ENCODE data around the gene MRPL27.

The MRPL27 gene

DNA sequence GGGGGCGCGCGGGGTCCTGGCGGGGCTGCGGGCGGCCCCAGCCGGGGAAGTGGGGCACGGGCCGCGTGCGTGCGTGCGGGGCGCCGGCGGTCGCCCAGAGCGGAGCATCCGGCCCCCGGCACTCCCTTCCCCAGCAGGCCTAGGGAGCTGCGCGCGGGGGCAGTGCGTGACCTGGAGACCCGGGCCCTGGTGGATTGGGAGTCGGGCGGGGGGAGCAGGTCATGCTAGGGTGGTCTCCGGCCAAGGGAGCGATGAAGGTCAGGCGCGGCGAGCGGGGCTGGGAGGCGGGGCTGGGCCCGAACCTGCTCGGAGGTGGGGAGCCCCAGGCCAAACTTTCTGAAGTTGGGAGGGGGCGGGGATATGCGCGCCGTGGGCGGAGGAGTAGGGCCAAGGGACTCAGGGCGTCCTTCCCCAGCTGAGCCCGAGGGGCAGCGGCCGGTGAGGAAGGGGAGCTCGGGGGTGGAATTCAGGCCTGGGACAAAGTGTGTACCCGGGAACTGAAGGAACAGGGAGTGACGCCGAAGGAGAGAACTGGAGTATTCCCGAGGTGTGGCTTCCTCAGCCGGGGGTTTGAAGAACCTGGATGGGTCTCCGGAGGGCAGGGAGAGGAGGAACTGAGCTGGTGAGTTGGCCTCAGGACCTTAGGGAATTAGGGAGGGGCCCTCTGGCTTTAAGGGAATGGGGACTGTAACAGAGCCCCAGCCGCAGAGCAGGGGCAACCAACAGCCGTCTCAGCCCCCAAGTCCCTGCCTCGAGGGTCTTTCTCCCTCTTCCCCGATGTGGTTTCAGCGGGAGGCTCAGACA is 26.5 kb downstream of the MRPL27 start:
- no peaks in the 10 kb centered on the region for H3K27me3 ChIP-seq (ENCODE audit: low read depth, low read length)
- no peaks in the 10 kb centered on the region for H3K9me3 ChIP-seq (ENCODE audit: insufficient read depth, low read length)
- H3K79me2 ChIP-seq (ENCODE audit: low read length), result peaks cover 25% of the 10 kb centered on the region
- H4K20me1 ChIP-seq (ENCODE audit: insufficient read depth, low read length), result peaks cover 21% of the 10 kb centered on the region; the same call in 1 of the 2 replicates
- H3K4me1 ChIP-seq (ENCODE audit: low read length), result peaks cover 16% of the 10 kb centered on the region
- TF ChIP-seq, protein P1, sequence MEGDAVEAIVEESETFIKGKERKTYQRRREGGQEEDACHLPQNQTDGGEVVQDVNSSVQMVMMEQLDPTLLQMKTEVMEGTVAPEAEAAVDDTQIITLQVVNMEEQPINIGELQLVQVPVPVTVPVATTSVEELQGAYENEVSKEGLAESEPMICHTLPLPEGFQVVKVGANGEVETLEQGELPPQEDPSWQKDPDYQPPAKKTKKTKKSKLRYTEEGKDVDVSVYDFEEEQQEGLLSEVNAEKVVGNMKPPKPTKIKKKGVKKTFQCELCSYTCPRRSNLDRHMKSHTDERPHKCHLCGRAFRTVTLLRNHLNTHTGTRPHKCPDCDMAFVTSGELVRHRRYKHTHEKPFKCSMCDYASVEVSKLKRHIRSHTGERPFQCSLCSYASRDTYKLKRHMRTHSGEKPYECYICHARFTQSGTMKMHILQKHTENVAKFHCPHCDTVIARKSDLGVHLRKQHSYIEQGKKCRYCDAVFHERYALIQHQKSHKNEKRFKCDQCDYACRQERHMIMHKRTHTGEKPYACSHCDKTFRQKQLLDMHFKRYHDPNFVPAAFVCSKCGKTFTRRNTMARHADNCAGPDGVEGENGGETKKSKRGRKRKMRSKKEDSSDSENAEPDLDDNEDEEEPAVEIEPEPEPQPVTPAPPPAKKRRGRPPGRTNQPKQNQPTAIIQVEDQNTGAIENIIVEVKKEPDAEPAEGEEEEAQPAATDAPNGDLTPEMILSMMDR (IDR thresholded peaks at IDR 0.05; ENCODE audit: low read depth, low read length), result no peak
- TF ChIP-seq EZH2phosphoT487 (IDR thresholded peaks at IDR 0.05; ENCODE audit: low read depth), result no peak
- no peak overlapping the region for H3K27ac ChIP-seq (ENCODE audit: low read length)
- H2AFZ ChIP-seq (ENCODE audit: low read depth, low read length), result no peak overlapping the region
- peak overlapping the region; percentile 99 for H3K4me3 ChIP-seq (ENCODE audit: low read length)
- H3K4me2 ChIP-seq (ENCODE audit: low read length), result peak overlapping the region; percentile 98
- H3K36me3 ChIP-seq (replicated peaks; ENCODE audit: low read depth, low read length), result no peaks in the 10 kb centered on the region
- peak overlapping the region; percentile 86 for H3K9ac ChIP-seq (ENCODE audit: low read length)

DNA sequence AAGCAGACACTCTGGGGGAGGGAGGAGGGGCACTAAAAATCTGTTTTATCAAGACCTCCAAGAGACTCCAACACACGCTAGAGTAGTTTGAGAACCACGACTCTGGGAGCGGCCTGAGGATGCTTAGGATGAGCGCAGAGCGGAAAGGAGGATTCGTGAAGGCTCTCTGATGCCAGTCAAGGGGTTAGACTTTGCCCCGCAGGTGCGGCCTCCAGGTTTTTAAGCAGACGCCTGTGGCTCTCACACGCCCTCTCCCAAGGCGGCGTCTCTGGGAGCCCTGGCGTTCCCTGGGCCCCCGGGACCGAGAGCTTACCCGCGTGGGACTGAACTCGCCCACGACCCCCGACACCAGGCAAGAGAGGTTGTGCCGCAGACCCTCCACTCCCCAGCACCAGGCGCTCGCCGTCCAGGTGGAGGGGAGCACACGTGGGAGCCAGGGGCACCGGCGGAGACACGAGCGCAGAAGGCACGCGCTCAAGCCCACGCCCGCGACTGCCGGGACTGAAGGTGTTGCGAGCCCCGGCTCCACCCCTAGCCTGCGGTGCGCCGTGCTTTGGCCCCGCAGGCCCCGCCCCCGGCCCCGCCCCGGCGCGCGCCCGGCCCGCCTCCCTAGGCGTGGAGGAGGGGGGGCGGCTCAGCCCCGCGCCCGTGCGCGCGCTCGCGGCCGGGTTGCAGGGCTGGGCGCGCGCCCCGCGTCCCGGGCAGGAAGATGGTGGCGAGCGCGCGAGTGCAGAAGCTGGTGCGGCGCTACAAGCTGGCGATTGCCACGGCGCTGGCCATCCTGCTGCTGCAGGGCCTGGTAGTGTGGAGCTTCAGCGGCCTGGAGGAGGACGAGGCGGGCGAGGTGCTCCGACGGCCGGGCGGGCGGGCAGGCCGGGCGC is 27.3 kb downstream of the MRPL27 start, which contains the start of gene XYLT2:
Gene XYLT2 (plus strand): TSS at position 695 of the 881 bp plus-strand sequence. CDS start 15 bp downstream, at position 710.
- H4K20me1 ChIP-seq (ENCODE audit: insufficient read depth, low read length), result peaks cover 17% of the 10 kb centered on the region; the same call in 1 of the 2 replicates
- H3K9me3 ChIP-seq (ENCODE audit: insufficient read depth, low read length), result no peaks in the 10 kb centered on the region
- peaks cover 16% of the 10 kb centered on the region for H3K4me1 ChIP-seq (ENCODE audit: low read length)
- H3K27ac ChIP-seq (ENCODE audit: low read length), result no peak within 1 kb of the TSS
- H3K4me2 ChIP-seq (ENCODE audit: low read length), result peak within 1 kb of the TSS; percentile 98
- peak within 1 kb of the TSS; percentile 86 for H3K9ac ChIP-seq (ENCODE audit: low read length)
- H2AFZ ChIP-seq (ENCODE audit: low read depth, low read length), result peak within 1 kb of the TSS; percentile 60; the same call in 1 of the 2 replicates
- peak within 1 kb of the TSS; percentile 99 for H3K4me3 ChIP-seq (ENCODE audit: low read length)
- H3K27me3 ChIP-seq (ENCODE audit: low read depth, low read length), result no peaks in the 10 kb centered on the region
- H3K36me3 ChIP-seq (replicated peaks; ENCODE audit: low read depth, low read length), result no peaks in the 10 kb centered on the region
- H3K79me2 ChIP-seq (ENCODE audit: low read length), result peaks cover 25% of the 10 kb centered on the region
- TF ChIP-seq, protein P1 (IDR thresholded peaks at IDR 0.05; ENCODE audit: low read depth, low read length), result no peak
- no peak for TF ChIP-seq EZH2phosphoT487 (IDR thresholded peaks at IDR 0.05; ENCODE audit: low read depth)

DNA sequence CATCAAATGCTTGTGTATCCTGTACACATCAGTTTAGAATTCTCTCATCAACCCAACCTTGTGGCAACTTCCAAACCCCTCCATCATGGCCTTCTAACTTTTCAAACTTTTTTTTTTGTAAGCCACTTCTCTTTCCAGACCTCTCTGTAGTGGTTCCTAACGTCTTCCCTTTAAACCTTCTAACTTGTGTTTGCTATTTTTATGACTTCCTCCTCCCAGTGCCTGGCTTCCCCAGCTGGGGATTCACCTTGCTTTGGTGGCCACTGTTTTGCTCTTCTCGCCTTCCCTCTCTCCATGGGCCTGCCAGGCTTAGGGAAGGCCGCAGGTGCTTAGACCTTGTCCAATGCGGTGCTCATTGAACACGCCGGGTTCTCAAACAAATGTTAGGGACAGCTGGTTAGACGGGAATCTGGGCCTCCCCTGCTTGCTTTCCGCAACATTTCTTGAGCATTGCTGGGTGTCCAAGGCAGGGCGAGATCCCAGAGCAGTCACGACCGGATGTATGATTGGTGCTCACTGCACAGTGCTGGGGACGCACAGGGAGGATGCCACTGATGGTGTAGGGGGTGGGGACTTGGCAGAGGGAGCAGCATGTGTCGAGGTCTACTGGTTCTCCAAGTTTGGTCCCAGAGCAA is 28.1 kb downstream of the MRPL27 start:
- Histone ChIP-seq H4K20me1 (ENCODE audit: insufficient read depth, low read length) (peaks cover 15% of the 10 kb centered on the region; the same call in 1 of the 2 replicates), H3K79me2 (ENCODE audit: low read length) (peaks cover 25% of the 10 kb centered on the region), H3K9me3 (ENCODE audit: insufficient read depth, low read length) (no peaks in the 10 kb centered on the region), H3K4me2 (ENCODE audit: low read length) (peak overlapping the region; percentile 92), H3K27me3 (ENCODE audit: low read depth, low read length) (no peaks in the 10 kb centered on the region), H3K4me3 (ENCODE audit: low read length) (peak overlapping the region; percentile 99), H2AFZ (ENCODE audit: low read depth, low read length) (no peak overlapping the region), H3K9ac (ENCODE audit: low read length) (peak overlapping the region; percentile 74; the same call in 1 of the 2 replicates), H3K36me3 (replicated peaks; ENCODE audit: low read depth, low read length) (no peaks in the 10 kb centered on the region), H3K4me1 (ENCODE audit: low read length) (peaks cover 16% of the 10 kb centered on the region), H3K27ac (ENCODE audit: low read length) (no peak overlapping the region)
- TF ChIP-seq, protein P1 (IDR thresholded peaks at IDR 0.05; ENCODE audit: low read depth, low read length), result no peak
- TF ChIP-seq EZH2phosphoT487 (IDR thresholded peaks at IDR 0.05; ENCODE audit: low read depth), result no peak
